ENCODE measurements around the gene ARHGDIA. TPM values are rescaled to one million over a fixed set of nuclear protein-coding genes. Genes with fewer than 3 reads are reported as not detected.

The ARHGDIA gene
- total RNA-seq, 2 experiments from 2014 or later, result 538 to 539 TPM

GRCh38 chr17:81833921-81834830 lies 37.0 kb downstream of the ARHGDIA start:
- Mint-ChIP-seq H3K4me1 (peaks cover 18% of the 10 kb centered on the region), H3K27me3 (no peaks in the 10 kb centered on the region), H3K27ac (peak overlapping the region; percentile 81), H3K36me3 (peaks cover 2% of the 10 kb centered on the region), H3K9me3 (no peaks in the 10 kb centered on the region), H3K4me3 (peak overlapping the region; percentile 77)
- ATAC-seq (ENCODE audit: low read depth) (no peak), DNase-seq (no peak)
- POLR2A ChIA-PET, result interaction anchor here (0.9 to 2.2 kb wide), 10 partner anchors 8 to 151 kb away, joined by 3 to 7 read pairs (median 4); partner anchors contain the start of genes ARHGDIA, ARL16, HGS and P4HB

- no peaks in the 10 kb centered on the region for H3K9me3 Mint-ChIP-seq
- H3K4me1 Mint-ChIP-seq, result peaks cover 20% of the 10 kb centered on the region
- peak; percentile 98 for DNase-seq
- ATAC-seq (ENCODE audit: low read depth), result peak; percentile 76
- H3K4me3 Mint-ChIP-seq, result peak within 1 kb of the TSS; percentile 98
- H3K27ac Mint-ChIP-seq, result peak within 1 kb of the TSS; percentile 97
- H3K36me3 Mint-ChIP-seq, result peaks cover 2% of the 10 kb centered on the region
- no peaks in the 10 kb centered on the region for H3K27me3 Mint-ChIP-seq
- POLR2A ChIA-PET, result interaction anchor here (0.7 to 2.2 kb wide), 18 partner anchors 8 to 150 kb away, joined by 3 to 7 read pairs (median 4); partner anchors contain the start of genes ARHGDIA, ARL16, HGS and MRPL12
These were observed 37.8 kb downstream of the ARHGDIA start, which contains the start of gene MCRIP1 for GRCh38 chr17:81833160-81833920. MCRIP1 (minus strand) TSS chr17:81833291; CDS start chr17:81824506, 8,785 bp downstream.

GRCh38 chr17:81832608-81833159 lies 38.5 kb downstream of the ARHGDIA start:
- DNase-seq, result no peak
- H3K4me3 Mint-ChIP-seq, result peak overlapping the region; percentile 98
- POLR2A ChIA-PET, result interaction anchor here (0.7 to 2.2 kb wide), 13 partner anchors 9 to 130 kb away, joined by 3 to 7 read pairs (median 3); partner anchors contain the start of genes ARHGDIA, MRPL12 and SLC25A10
- ATAC-seq (ENCODE audit: low read depth), result peak; percentile 34
- H3K9me3 Mint-ChIP-seq, result no peaks in the 10 kb centered on the region
- peak overlapping the region; percentile 97 for H3K27ac Mint-ChIP-seq
- H3K27me3 Mint-ChIP-seq, result no peaks in the 10 kb centered on the region
- H3K4me1 Mint-ChIP-seq, result peaks cover 21% of the 10 kb centered on the region
- H3K36me3 Mint-ChIP-seq, result peaks cover 2% of the 10 kb centered on the region

- peak overlapping the region; percentile 97 for H3K27ac Mint-ChIP-seq
- DNase-seq (peak; percentile 59), ATAC-seq (ENCODE audit: low read depth) (peak; percentile 48)
- POLR2A ChIA-PET, result interaction anchor here (0.9 to 2.2 kb wide), 6 partner anchors 8 to 130 kb away, joined by 3 to 6 read pairs (median 4); partner anchors contain the start of gene SLC25A10
- H3K4me3 Mint-ChIP-seq, result peak overlapping the region; percentile 98
- peaks cover 21% of the 10 kb centered on the region for H3K4me1 Mint-ChIP-seq
- peaks cover 2% of the 10 kb centered on the region for H3K36me3 Mint-ChIP-seq
- no peaks in the 10 kb centered on the region for H3K27me3 Mint-ChIP-seq
- H3K9me3 Mint-ChIP-seq, result no peaks in the 10 kb centered on the region
These were observed 39.1 kb downstream of the ARHGDIA start for GRCh38 chr17:81831957-81832607.

- peak overlapping the region; percentile 98 for H3K4me3 Mint-ChIP-seq
- ATAC-seq (ENCODE audit: low read depth) (no peak), DNase-seq (no peak)
- H3K27ac Mint-ChIP-seq, result peak overlapping the region; percentile 97
- POLR2A ChIA-PET, result interaction anchor here (0.9 to 1.0 kb wide), 2 partner anchors 119 to 129 kb away, joined by 3 read pairs; partner anchors contain the start of gene SLC25A10
- peaks cover 21% of the 10 kb centered on the region for H3K4me1 Mint-ChIP-seq
- H3K27me3 Mint-ChIP-seq, result no peaks in the 10 kb centered on the region
- H3K9me3 Mint-ChIP-seq, result no peaks in the 10 kb centered on the region
- H3K36me3 Mint-ChIP-seq, result peaks cover 2% of the 10 kb centered on the region
These were observed 39.6 kb downstream of the ARHGDIA start for GRCh38 chr17:81831563-81831956.

GRCh38 chr17:81829858-81830257 lies 41.3 kb downstream of the ARHGDIA start:
- POLR2A ChIA-PET, result no interaction called here
- Mint-ChIP-seq H3K4me1 (peaks cover 17% of the 10 kb centered on the region), H3K36me3 (peaks cover 3% of the 10 kb centered on the region)

GRCh38 chr17:81828656-81829055 lies 42.5 kb downstream of the ARHGDIA start:
- DNase-seq (no peak), ATAC-seq (ENCODE audit: low read depth) (no peak)
- H3K9me3 Mint-ChIP-seq, result no peaks in the 10 kb centered on the region
- POLR2A ChIA-PET, result interaction anchor here (0.6 kb wide), 1 partner anchor 389 kb away, joined by 3 read pairs; no protein-coding TSS in a partner anchor
- H3K36me3 Mint-ChIP-seq, result peaks cover 3% of the 10 kb centered on the region
- no peak overlapping the region for H3K4me3 Mint-ChIP-seq
- peaks cover 17% of the 10 kb centered on the region for H3K4me1 Mint-ChIP-seq
- H3K27me3 Mint-ChIP-seq, result no peaks in the 10 kb centered on the region
- H3K27ac Mint-ChIP-seq, result no peak overlapping the region

More at GRCh38 chr17:81829858-81830257, 41.3 kb downstream of the ARHGDIA start:
- Mint-ChIP-seq H3K27me3 (no peaks in the 10 kb centered on the region), H3K4me3 (no peak overlapping the region), H3K9me3 (no peaks in the 10 kb centered on the region), H3K27ac (no peak overlapping the region)
- ATAC-seq (ENCODE audit: low read depth), result no peak
- no peak for DNase-seq

- Mint-ChIP-seq H3K4me3 (no peak overlapping the region), H3K27ac (peak overlapping the region; percentile 58), H3K4me1 (peaks cover 6% of the 10 kb centered on the region), H3K9me3 (no peaks in the 10 kb centered on the region), H3K27me3 (no peaks in the 10 kb centered on the region), H3K36me3 (peaks cover 1% of the 10 kb centered on the region)
- no peak for ATAC-seq (ENCODE audit: low read depth)
- DNase-seq, result no peak
- POLR2A ChIA-PET, result no interaction called here
These were observed 45.2 kb downstream of the ARHGDIA start for GRCh38 chr17:81825841-81826466.

- Mint-ChIP-seq H3K9me3 (no peaks in the 10 kb centered on the region), H3K4me3 (no peak overlapping the region), H3K36me3 (peaks cover 1% of the 10 kb centered on the region), H3K27ac (no peak overlapping the region), H3K4me1 (peaks cover 6% of the 10 kb centered on the region), H3K27me3 (no peaks in the 10 kb centered on the region)
- no peak for ATAC-seq (ENCODE audit: low read depth)
- POLR2A ChIA-PET, result interaction anchor here (1.9 kb wide), 1 partner anchor 8 kb away, joined by 4 read pairs; the partner anchor contains the start of gene MCRIP1
- DNase-seq, result no peak
These were observed 46.5 kb downstream of the ARHGDIA start for GRCh38 chr17:81824595-81824994.

GRCh38 chr17:81823820-81824550 lies 47.2 kb downstream of the ARHGDIA start:
- no peaks in the 10 kb centered on the region for H3K9me3 Mint-ChIP-seq
- no peak for DNase-seq
- peaks cover 6% of the 10 kb centered on the region for H3K4me1 Mint-ChIP-seq
- POLR2A ChIA-PET, result interaction anchor here (1.9 kb wide), 1 partner anchor 9 kb away, joined by 4 read pairs; the partner anchor contains the start of gene MCRIP1
- H3K27me3 Mint-ChIP-seq, result no peaks in the 10 kb centered on the region
- H3K4me3 Mint-ChIP-seq, result no peak overlapping the region
- ATAC-seq (ENCODE audit: low read depth), result no peak
- H3K27ac Mint-ChIP-seq, result no peak overlapping the region
- H3K36me3 Mint-ChIP-seq, result peaks cover 1% of the 10 kb centered on the region

GRCh38 chr17:81822996-81823819 lies 47.9 kb downstream of the ARHGDIA start:
- peaks cover 4% of the 10 kb centered on the region for H3K4me1 Mint-ChIP-seq
- POLR2A ChIA-PET, result interaction anchor here (0.6 to 1.9 kb wide), 2 partner anchors 10 to 16 kb away, joined by 3 to 4 read pairs; partner anchors contain the start of gene MCRIP1
- H3K27me3 Mint-ChIP-seq, result no peaks in the 10 kb centered on the region
- DNase-seq, result no peak
- H3K36me3 Mint-ChIP-seq, result peaks cover 1% of the 10 kb centered on the region
- no peak overlapping the region for H3K4me3 Mint-ChIP-seq
- H3K9me3 Mint-ChIP-seq, result no peaks in the 10 kb centered on the region
- H3K27ac Mint-ChIP-seq, result no peak overlapping the region
- no peak for ATAC-seq (ENCODE audit: low read depth)
